GM21360 (cell line): Measurements from ENCODE around the gene PRSS38.

Experiments used
- ATAC-seq: cut with Tn5 transposase; IDR thresholded peaks from one replicate; pipeline ENCODE4 v1.9.1; 2021; ENCODE audit warnings: mild to moderate bottlenecking, moderate library complexity; ENCODE audit not compliant: unreplicated experiment

Gene PRSS38

GRCh38 chr1:227815468-227816409 is at the start of gene PRSS38:
PRSS38 (plus strand) TSS chr1:227815675; CDS start chr1:227815717, 42 bp downstream.
- no peak for ATAC-seq

DNA sequence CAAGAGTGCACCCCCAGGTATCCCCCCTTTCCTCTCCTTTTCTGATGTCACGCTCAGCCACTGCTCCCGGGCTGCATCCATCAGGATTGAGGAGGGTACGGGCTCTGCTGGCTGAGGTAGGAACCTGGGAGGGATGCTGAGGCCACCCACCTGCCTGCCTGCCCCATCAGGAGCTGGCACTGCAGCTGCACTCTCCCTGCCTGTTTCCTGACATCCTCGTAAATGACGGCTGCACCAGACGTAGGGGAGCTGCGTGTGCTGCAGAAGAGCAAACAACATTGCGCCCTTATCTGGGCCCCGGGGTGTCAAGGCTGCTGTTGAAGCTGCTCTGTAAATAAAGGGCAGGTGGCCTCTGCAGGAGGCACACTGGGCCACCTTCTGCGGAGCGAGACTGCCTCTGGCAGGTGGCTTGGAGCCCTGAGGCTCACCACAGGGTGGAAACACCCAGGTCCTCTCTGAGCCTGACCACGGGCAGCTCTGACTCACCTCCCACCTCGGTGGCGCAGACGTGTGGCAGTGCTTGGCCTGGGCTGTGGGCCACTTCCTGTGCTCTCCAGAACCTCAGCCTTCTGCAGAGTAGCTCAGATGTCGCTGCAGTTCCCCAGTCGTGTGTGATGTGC is 49.4 kb upstream of the PRSS38 start:
- ATAC-seq: no peak

GRCh38 chr1:227766653-227767277 is 48.7 kb upstream of the PRSS38 start:
- ATAC-seq: no peak

DNA sequence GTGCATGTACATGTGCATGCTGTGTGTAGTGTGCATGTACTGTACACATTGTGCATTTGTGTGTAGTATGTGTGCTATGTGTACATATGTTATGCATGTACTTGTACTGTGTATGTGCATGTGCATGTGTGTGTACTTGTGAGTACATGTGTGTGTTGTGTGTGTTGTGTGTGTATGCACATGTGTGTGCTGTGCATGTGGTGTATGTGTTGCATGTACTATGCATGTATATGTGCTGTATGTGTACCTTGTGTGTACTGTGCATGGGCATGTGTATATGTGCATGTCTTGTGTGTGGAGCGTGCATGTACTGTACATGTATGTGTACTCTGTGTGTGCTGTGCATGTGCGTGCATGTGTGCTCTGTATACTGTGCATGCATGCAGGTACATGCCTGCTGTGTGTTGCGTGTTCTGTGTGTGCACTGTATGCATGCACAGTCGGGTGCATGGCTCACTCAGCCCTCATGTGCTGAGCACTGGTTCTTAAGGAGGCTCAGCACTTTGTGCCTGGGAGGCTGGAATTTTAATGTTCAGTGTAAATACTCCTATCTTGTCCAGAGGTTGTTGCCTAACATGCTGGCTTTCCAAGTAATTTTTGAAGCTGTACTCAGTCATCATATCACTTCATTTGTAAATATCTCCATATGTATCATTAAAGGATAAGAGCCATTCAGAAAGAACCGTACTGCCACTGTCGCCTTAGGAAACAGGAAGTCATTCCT is 47.9 kb upstream of the PRSS38 start:
- no peak for ATAC-seq

- ATAC-seq: no peak
These were observed 47.4 kb upstream of the PRSS38 start for GRCh38 chr1:227768125-227768439.

DNA sequence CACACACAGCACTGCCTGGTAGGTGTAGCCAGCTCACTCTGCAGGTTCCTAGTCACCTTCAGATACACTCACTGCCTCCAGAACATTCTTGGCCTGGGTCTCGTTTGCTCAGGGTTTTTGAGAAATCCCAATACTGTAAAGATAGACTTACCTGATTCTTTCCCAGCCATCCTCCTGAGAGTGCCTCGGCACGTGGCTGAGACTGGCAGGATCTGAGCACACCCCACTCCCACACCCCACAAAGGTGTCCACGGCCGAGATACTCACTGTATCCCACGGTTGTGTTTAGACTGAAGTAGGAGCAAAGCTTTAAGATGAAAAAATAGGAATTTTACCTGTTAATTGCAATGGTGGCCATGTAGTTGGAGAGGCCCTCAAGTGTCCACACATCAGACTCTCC is 46.8 kb upstream of the PRSS38 start:
- no peak for ATAC-seq

DNA sequence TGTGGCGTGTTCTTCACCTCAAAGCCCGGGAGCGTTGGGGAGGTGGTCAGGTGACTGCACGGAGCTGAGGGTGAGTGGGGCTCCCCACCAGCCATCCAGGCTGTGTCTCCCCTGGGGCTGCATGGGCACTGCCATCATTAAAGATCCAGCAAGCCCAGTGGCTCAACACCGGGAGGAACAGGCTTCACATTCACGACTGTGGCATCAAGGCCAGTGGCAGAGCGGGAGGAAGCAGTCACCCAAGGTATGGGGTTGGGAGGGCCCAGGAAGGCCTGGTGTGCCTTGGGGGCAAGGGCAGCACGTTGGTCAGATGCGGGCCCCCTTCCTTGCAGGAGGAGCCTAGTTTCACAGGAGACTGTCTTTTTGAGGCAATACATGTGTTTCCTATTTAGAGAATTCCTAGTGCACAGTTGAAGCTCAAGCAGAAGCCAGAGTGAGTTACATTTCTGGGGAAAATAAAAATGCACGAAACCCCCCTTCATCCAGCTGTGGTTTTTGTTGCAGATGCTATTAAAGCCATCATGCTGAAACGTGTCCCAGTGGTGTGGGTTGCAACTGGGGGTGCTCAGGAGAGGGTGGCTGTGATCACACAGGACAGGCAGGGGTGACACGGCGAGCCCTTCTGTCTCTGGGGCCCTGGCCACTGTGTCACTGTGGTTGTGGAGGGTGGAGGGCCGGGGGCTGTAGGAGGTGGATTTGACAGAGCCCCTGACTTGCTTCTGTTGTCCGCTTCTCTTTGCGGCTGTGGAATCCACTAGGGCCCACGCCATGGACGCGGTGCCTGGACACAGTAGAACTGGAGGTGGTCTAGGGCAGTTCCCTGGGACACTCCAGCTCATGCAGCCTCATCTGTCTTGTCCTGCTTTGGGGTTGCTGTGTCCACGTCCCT is 46.2 kb upstream of the PRSS38 start:
- no peak for ATAC-seq

DNA sequence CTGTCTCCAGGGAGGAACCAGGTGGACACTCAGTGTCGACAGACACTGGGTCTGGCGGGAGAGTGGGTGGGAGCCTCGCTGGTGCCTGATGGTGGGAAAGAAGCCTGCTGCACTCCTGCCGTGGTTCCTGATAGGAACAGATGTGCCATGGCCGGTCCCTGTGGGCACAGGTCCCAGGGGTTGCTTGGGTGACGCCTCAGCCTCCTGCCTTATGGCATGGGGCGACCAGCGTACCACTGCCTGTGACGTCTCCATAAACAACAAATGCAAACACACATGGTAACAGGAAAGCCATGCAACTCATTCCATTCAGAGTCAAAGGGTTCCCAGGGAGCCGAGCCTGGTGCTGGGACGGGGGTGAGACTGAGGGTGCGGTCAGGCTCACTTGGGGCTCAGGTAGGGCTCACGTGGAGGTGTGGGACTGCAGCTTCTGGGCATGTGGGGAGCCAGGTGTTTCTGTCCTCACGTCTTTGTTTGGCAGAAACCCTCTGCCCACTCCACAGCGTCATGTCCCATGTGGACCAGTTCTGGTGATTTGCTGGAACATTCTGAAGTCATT is 45.5 kb upstream of the PRSS38 start:
- no peak for ATAC-seq

- no peak for ATAC-seq
These were observed 44.7 kb upstream of the PRSS38 start for GRCh38 chr1:227770812-227771211.

DNA sequence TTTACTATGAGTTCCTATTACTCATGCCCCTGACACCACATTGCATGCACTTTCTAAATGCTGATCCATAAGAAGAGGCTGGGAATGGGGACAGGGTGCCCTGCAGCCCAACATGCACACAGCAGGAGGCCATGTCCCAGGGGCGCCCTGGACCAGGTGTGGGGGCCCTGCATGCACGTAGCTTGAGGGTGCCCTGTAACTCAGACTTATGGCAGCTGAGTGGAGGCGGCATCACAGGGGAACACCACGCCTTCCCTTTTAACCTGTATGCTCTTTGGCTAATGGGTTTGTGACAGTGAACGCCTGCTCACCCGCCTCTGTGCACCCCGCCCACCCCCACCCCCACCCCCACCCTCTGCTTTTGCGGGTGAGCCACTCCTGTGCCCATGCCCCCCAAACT is 44.1 kb upstream of the PRSS38 start:
- ATAC-seq: no peak

DNA sequence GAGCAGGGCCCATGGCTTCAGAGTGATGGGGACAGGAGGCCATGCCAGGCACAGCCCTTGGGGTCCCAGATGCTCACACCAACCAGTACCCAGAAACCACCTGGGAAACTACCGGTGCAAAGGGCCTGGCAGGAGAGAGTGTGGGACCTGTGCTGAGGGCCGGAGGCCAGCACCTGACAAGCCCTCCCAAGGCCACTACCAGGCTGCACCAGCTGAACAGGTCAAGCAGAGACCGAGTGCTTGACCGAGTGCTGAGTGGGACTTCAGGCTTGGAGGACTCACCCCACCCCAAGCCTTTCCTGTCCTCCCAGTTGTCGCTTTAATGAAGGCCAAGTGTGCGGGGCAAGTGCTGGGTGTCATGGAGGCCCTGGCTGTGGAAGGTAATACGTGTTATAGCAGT is 43.7 kb upstream of the PRSS38 start:
- ATAC-seq: no peak

GRCh38 chr1:227773558-227773957 is 41.9 kb upstream of the PRSS38 start:
- no peak for ATAC-seq

DNA sequence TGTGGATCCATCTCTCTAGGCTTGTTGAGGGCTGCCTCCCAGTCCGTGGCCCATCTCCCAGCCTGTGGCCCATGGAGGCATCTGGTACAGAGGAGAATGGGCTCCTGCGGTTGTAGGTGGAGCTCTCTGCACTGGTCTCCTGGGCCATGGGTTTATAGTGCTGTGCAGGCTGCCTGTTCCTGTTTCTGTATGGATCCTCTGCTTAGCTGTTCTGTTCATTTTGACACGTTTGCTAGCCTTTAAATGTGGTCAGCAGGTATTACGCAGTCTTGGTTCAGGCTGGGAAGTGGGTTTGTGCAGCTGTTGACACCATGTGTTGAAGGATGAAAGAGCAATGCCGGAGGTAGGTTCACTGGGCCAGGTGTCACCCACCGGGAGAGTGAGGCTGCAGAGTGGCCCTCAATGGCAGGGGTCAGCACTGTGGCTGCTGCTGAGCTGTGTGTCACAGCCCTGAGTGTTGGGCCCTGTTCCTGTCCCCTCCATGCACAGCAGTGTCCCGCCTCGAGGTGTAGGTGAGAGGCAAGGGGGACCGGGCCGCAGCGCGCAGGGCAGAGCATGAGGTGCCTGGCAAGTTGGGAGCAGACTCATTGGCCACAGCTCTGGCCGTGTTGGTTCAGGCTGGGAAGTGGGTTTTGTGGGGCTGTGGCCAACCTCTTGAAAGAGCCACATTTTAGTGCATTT is 41.3 kb upstream of the PRSS38 start:
- no peak for ATAC-seq

GRCh38 chr1:227774821-227775661 is 40.4 kb upstream of the PRSS38 start:
- no peak for ATAC-seq

DNA sequence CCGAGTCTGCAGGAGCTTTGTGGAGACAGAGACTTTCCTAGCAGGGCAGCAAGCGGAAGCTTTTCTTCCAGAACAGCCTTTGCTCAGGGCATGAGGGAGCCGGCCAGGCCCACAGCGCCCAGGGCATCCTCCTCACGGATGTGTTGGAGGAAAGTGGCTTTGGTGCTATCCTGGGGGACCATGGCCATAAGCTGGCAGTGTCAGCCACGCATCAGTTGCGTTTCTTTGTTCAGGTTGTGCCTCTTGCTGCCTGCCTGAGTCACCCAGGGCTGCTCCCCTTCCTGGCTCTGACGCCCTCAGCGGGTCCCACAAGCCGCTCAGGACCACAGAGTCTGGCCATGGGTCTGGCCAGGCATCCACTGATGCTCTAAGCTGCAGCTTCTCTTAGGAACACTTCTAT is 39.6 kb upstream of the PRSS38 start:
- ATAC-seq: no peak

DNA sequence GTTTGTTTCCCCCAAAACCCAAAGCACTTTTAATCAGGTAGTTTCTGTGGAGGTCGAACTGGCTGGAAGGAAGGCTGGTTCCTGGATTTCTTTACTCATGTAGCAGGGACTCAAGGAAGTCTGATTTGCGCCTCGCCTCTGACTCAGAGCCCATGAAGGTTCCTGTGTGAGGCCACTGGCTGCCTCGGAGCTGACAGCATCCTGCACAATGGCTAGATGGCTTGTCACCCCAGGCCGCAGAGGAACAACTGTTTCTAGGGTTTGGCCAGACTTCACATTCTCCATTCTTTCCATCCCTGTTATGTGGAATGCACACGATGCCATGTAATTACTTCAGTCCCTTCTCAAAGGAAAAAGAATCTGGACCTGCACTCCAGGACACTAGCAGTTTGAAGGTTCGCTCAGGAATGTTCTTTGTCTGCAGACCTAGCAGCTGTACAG is 39.1 kb upstream of the PRSS38 start:
- no peak for ATAC-seq

GRCh38 chr1:227777156-227777555 is 38.3 kb upstream of the PRSS38 start:
- ATAC-seq: no peak

DNA sequence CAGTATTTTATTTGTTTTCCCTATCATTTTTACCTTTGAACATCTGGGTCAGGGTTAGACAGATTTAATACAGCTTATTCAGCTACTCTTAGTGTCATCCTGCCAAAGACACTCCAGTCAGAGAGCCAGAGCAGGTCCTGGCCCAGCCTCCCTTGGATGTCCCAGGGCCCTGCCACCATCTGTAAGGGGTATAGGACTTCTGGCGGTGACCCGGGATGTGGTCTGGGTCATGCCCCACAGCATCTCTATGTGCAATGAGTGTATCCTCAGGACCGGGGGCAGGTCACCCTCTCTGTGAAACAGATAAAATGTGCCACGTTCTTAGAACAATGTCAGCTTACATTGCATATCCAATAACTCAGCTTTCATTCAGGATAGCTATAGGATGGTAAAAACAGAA is 37.8 kb upstream of the PRSS38 start:
- ATAC-seq: no peak
